ENCODE measurements around the gene SNRPD1. TPM values are rescaled to one million over a fixed set of nuclear protein-coding genes. Genes with fewer than 3 reads are reported as not detected.

SNRPD1 gene
- total and polyA plus RNA-seq, 2 of the 8 experiments (the other 6 are each of a cell fraction or from before 2014, with no cell fraction given) = 59.6 to 180 TPM

GRCh38 chr18:21600526-21601410, 11.3 kb upstream of the SNRPD1 start, which contains the start of gene ESCO1:
Gene ESCO1, minus strand, starts transcription at chr18:21600704. Its CDS starts 25,861 bp downstream, at chr18:21574843.
- DNase-seq (ENCODE audit: low read depth in 1 of 2, low spot score in 2 of 2) = peak; percentile 95
- POLR2A ChIA-PET (ENCODE audit: partially characterized antibody) = interaction anchor here (0.6 to 5.8 kb wide), 18 partner anchors 11 to 140 kb away, joined by 3 to 77 read pairs (median 4); partner anchors contain the start of genes ABHD3, MIB1 and SNRPD1
- CTCF ChIA-PET (ENCODE audit: partially characterized antibody) = interaction anchor here (0.6 to 3.0 kb wide), 22 partner anchors 10 to 1161 kb away, joined by 3 to 52 read pairs (median 3); partner anchors contain the start of gene SNRPD1
- TF ChIP-seq MAX (IDR thresholded peaks at IDR 0.05) (peak; percentile 72), POU5F1 (IDR thresholded peaks at IDR 0.05; ENCODE audit: low read depth, low read length) (no peak), SRF (IDR thresholded peaks at IDR 0.05; ENCODE audit: low read depth, low read length) (no peak), RAD21 (IDR thresholded peaks at IDR 0.05 in 1 of 2, conservative IDR thresholded peaks at IDR 0.05 in 1 of 2; ENCODE audit: low read depth in 2 of 2, low read length in 2 of 2) (peak; percentile 20 to 29; a peak in 2 of 4 replicates), KDM1A (IDR thresholded peaks at IDR 0.05; ENCODE audit: borderline replicate concordance, low read length) (no peak), FOSL1 (IDR thresholded peaks at IDR 0.05; ENCODE audit: insufficient read depth, low read depth, low read length) (no peak)
- TF ChIP-seq, protein P1, sequence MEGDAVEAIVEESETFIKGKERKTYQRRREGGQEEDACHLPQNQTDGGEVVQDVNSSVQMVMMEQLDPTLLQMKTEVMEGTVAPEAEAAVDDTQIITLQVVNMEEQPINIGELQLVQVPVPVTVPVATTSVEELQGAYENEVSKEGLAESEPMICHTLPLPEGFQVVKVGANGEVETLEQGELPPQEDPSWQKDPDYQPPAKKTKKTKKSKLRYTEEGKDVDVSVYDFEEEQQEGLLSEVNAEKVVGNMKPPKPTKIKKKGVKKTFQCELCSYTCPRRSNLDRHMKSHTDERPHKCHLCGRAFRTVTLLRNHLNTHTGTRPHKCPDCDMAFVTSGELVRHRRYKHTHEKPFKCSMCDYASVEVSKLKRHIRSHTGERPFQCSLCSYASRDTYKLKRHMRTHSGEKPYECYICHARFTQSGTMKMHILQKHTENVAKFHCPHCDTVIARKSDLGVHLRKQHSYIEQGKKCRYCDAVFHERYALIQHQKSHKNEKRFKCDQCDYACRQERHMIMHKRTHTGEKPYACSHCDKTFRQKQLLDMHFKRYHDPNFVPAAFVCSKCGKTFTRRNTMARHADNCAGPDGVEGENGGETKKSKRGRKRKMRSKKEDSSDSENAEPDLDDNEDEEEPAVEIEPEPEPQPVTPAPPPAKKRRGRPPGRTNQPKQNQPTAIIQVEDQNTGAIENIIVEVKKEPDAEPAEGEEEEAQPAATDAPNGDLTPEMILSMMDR (IDR thresholded peaks at IDR 0.05; ENCODE audit: control extremely low read depth in 1 of 3, insufficient read depth in 1 of 3, low read depth in 1 of 3, low read length in 3 of 3) = peak; percentile 82 to 95 (median 90)

More at GRCh38 chr18:21600526-21601410, 11.3 kb upstream of the SNRPD1 start, which contains the start of gene ESCO1:
- Histone ChIP-seq H3K23ac (ENCODE audit: insufficient read length) (no peak within 1 kb of the TSS), H2BK12ac (ENCODE audit: low read depth, low read length) (peak within 1 kb of the TSS; percentile 84; the same call in 1 of the 2 replicates), H2AFZ (ENCODE audit: low read length) (peak within 1 kb of the TSS; percentile 37; the same call in 1 of the 2 replicates), H4K8ac (ENCODE audit: extremely low read depth, insufficient read depth, low read length) (peak within 1 kb of the TSS; percentile 95), H3K4ac (replicated peaks; ENCODE audit: insufficient read length, low read depth, low read length) (peak within 1 kb of the TSS; percentile 83), H2AK5ac (ENCODE audit: low read depth, low read length) (peak within 1 kb of the TSS; percentile 88; the same call in 1 of the 2 replicates), H3K27me3 (replicated peaks in 1 of 4; ENCODE audit: control insufficient read depth in 3 of 4, extremely low read depth in 1 of 4, insufficient read depth in 3 of 4, low read length in 3 of 4) (0 out of 7 replicates have a peak, but pooled peaks cover 0 to 2% (median 0%) of the 10 kb centered on the region in 4 experiments), H3K79me1 (ENCODE audit: low read depth, low read length) (no peaks in the 10 kb centered on the region), H3K23me2 (ENCODE audit: low read depth, low read length) (peaks cover 10% of the 10 kb centered on the region), H3K4me2 (ENCODE audit: insufficient read depth in 1 of 2, low read depth in 2 of 2, low read length in 2 of 2) (peak within 1 kb of the TSS; percentile 73 to 79), H3K4me1 (replicated peaks in 1 of 4; ENCODE audit: control insufficient read depth in 3 of 4, insufficient read depth in 4 of 4, low read length in 3 of 4) (peaks cover 0 to 7% (median 2%) of the 10 kb centered on the region in 4 experiments; a peak in 2 of 7 replicates), H3K56ac (replicated peaks; ENCODE audit: insufficient read length, low read depth, low read length) (peak within 1 kb of the TSS; percentile 98), H3K4me3 (ENCODE audit: extremely low read depth in 1 of 4, insufficient read depth in 2 of 4, low read depth in 3 of 4, low read length in 4 of 4) (peak within 1 kb of the TSS; percentile 61 to 99 (median 89)), H3K36me3 (ENCODE audit: control insufficient read depth in 2 of 4, insufficient read depth in 4 of 4, low read length in 3 of 4) (no peaks in the 10 kb centered on the region), H3K79me2 (ENCODE audit: control insufficient read depth in 1 of 2, insufficient read depth in 2 of 2, low read length in 2 of 2) (peaks cover 15 to 39% of the 10 kb centered on the region in 2 experiments), H4K5ac (ENCODE audit: insufficient read length, low read depth, low read length) (peak within 1 kb of the TSS; percentile 84), H2BK5ac (ENCODE audit: low read depth, low read length) (peak within 1 kb of the TSS; percentile 96), H3K18ac (ENCODE audit: extremely low read depth, low read length) (peak within 1 kb of the TSS; percentile 94), H3K27ac (ENCODE audit: low read depth, low read length) (peak within 1 kb of the TSS; percentile 96), H4K91ac (replicated peaks; ENCODE audit: insufficient read length, low read length) (peak within 1 kb of the TSS; percentile 100), H2BK120ac (replicated peaks; ENCODE audit: low read depth, low read length) (peak within 1 kb of the TSS; percentile 53), H3K9me3 (ENCODE audit: insufficient read depth in 2 of 2, low read depth in 1 of 2, low read length in 1 of 2) (no peaks in the 10 kb centered on the region), H2BK20ac (ENCODE audit: low read length) (no peak within 1 kb of the TSS; the same call in 1 of the 2 replicates), H3K9ac (replicated peaks in 1 of 4; ENCODE audit: extremely low read depth in 1 of 4, low read depth in 3 of 4, low read length in 3 of 4) (peak within 1 kb of the TSS; percentile 82 to 95 (median 88)), H3K14ac (ENCODE audit: insufficient read length) (no peak within 1 kb of the TSS), H4K20me1 (replicated peaks in 1 of 2; ENCODE audit: control insufficient read depth in 1 of 2, insufficient read depth in 2 of 2, low read length in 2 of 2) (no peaks in the 10 kb centered on the region), H2BK15ac (ENCODE audit: low read length) (peak within 1 kb of the TSS; percentile 88; the same call in 1 of the 2 replicates)
- FAIRE-seq = no peak
- 7% methylated on average over 74 of the region's 74 CpGs; no CpG with 5 or more reads in 1 of the 2 experiments for WGBS, 2 experiments (ENCODE audit: extremely low coverage in 1 of 2, insufficient coverage in 1 of 2, insufficient read length in 1 of 2, insufficient replicate concordance in 2 of 2, low coverage in 1 of 2, low lambda C conversion rate in 2 of 2, missing lambda C conversion rate in 1 of 2)

All from H1 (cell line).